ENCODE data around the gene GPANK1.

The GPANK1 gene

DNA sequence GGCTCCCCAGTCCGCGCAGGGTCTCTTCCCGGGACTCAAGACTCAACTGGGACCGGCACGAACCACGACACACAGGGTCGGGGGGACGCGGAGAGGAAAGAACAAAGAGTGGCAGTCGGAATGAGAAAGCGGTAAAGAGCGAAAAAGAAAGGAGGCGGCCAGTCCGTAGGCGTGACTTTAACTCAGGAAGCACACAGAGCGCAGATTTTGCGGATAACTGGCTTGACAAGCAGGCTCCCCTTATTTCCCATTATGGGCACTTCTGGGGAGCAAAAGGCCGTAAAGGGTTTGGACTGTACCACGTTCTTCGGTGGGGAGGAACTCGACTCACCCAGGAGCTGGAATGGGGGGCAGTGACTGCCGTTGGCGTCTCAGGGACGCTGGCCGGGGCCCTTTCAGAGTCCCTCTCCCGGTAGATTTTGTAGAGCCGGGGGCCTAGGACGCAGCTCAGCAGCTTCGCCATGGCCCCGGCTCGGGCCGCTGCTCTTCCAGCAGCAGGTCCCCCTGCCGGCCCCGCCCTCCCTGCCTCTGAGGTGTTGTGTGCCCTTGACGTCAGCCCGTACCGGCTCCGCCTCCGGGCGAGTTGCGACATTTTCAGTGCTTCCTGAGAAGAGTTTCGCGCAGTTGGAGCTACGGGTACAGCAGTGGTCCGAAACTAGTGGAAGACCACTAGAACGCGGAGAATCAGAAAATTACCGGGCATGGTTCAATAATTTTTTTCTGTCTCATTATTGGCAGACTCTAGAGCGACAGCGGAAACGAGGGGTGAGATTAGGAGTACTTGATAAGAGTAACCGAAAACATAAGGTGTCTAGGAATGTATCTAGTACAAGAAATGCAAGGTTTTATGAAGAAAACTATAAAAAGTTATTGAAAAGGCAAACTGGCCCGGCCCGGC, 38.3 kb upstream of the GPANK1 start, which contains the start of gene ABHD16A:
Gene ABHD16A (minus strand): TSS at position 506 of the 898 bp plus-strand sequence. CDS start 43 bp downstream, at position 463.
- H3K9ac ChIP-seq (ENCODE audit: low read length): peak within 1 kb of the TSS; percentile 82
- H3K36me3 ChIP-seq (ENCODE audit: control insufficient read depth, insufficient read depth, low read length): no peaks in the 10 kb centered on the region
- peak within 1 kb of the TSS; percentile 47 for H3K4me3 ChIP-seq (ENCODE audit: low read length)
- H3K27me3 ChIP-seq (ENCODE audit: control insufficient read depth, insufficient read depth, low read length): no peaks in the 10 kb centered on the region
- H3K4me1 ChIP-seq (ENCODE audit: control insufficient read depth, insufficient read depth, low read length): peaks cover 18% of the 10 kb centered on the region
- H3K9me3 ChIP-seq (ENCODE audit: control insufficient read depth, low read length): no peaks in the 10 kb centered on the region

DNA sequence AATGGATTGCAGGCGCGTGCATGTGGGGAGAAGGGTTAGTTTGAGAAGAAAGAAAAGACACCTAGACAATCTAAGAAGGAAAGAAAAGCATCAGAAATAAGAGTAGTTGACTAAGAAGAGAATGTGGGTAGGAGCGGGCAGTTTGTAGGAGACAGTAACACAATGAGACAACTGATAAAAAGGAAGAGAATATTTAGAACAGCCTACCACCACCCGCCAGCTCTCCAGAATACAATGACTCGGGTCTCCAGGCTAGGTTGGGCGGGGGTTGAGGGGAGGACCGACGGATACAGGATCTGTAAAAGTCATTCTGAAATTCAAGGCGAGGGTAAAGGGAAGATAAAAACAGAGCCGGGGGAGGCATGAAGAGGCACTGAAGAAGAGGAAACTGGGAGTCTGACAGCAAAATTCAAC, 37.6 kb upstream of the GPANK1 start:
- Histone ChIP-seq H3K36me3 (ENCODE audit: control insufficient read depth, insufficient read depth, low read length) (no peaks in the 10 kb centered on the region), H3K27me3 (ENCODE audit: control insufficient read depth, insufficient read depth, low read length) (no peaks in the 10 kb centered on the region), H3K9ac (ENCODE audit: low read length) (peak overlapping the region; percentile 82), H3K4me3 (ENCODE audit: low read length) (peak overlapping the region; percentile 47), H3K4me1 (ENCODE audit: control insufficient read depth, insufficient read depth, low read length) (peaks cover 18% of the 10 kb centered on the region), H3K9me3 (ENCODE audit: control insufficient read depth, low read length) (no peaks in the 10 kb centered on the region)

DNA sequence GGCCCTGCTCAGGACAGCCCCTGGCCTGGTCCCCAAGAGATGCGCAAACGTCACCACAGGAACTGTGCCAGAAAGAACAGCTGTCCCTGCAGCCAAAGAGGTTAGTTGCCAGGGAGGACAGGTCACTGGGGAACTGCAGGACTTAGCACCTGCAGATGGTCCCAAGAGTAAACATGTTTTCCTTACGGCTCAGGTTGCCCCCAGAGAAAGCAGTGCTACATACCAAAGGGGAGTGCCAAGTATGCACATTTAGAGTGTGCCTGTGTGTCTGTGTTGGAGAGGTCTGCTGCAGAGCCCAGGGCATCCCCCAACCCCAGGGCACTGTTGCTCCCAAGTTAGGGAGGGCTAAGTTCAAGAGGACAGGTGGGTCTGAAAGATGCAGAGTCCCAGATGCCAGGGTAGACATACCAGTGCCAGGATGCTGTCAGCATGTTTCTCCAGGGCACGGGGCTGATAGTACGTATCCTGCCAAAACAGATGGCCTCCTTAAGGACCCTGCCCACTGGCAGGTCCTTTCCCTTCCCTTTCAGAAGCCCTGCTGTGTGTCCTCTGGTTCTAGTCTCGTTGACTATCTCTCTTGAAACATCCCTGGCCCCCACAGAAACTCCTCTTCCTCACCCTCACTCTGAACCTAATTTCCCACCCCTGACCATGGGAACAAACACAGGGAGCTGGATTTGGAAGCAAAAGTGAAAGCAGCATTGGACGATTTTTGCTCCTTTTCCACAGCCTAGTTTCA, 37.0 kb upstream of the GPANK1 start:
- Histone ChIP-seq H3K9me3 (ENCODE audit: control insufficient read depth, low read length) (no peaks in the 10 kb centered on the region), H3K4me3 (ENCODE audit: low read length) (peak overlapping the region; percentile 47)

DNA sequence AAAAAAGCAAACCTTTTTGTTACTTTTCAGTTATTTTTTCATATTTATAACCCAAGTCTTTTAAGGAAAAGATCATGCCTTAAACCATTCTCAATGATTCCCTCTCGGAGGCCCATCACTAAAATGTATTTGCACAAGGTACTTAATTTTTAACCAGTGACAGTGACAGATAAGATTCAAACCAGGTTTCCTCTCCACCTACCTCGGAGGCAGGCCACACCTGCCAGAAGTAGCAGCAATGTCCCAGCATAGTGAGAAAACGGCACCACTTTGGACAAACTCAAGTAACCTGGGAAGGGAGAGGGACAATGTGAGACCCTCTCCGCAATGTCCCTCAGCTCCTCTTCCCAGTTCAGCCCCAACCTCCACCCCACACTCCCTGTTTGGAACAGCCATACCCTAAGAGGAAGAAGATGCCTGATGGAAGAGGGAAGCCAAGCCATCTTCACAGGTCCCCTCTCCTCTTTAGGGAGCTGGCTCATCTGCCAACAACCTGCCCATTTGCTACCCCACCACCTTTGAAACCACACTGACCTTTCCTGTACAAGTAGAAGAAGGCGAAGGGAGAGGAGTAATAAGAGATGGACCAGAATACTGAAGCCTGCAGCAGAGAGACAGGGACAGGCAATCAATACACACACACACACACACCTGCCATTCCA, 36.1 kb upstream of the GPANK1 start:
- no peak overlapping the region for H3K9ac ChIP-seq (ENCODE audit: low read length)
- H3K36me3 ChIP-seq (ENCODE audit: control insufficient read depth, insufficient read depth, low read length): no peaks in the 10 kb centered on the region
- H3K4me3 ChIP-seq (ENCODE audit: low read length): no peak overlapping the region
- H3K9me3 ChIP-seq (ENCODE audit: control insufficient read depth, low read length): no peaks in the 10 kb centered on the region
- peaks cover 18% of the 10 kb centered on the region for H3K4me1 ChIP-seq (ENCODE audit: control insufficient read depth, insufficient read depth, low read length)
- H3K27me3 ChIP-seq (ENCODE audit: control insufficient read depth, insufficient read depth, low read length): no peaks in the 10 kb centered on the region

More for the DNA sequence above, 37.0 kb upstream of the GPANK1 start:
- Histone ChIP-seq H3K4me1 (ENCODE audit: control insufficient read depth, insufficient read depth, low read length) (peaks cover 18% of the 10 kb centered on the region), H3K9ac (ENCODE audit: low read length) (peak overlapping the region; percentile 82), H3K27me3 (ENCODE audit: control insufficient read depth, insufficient read depth, low read length) (no peaks in the 10 kb centered on the region), H3K36me3 (ENCODE audit: control insufficient read depth, insufficient read depth, low read length) (no peaks in the 10 kb centered on the region)

DNA sequence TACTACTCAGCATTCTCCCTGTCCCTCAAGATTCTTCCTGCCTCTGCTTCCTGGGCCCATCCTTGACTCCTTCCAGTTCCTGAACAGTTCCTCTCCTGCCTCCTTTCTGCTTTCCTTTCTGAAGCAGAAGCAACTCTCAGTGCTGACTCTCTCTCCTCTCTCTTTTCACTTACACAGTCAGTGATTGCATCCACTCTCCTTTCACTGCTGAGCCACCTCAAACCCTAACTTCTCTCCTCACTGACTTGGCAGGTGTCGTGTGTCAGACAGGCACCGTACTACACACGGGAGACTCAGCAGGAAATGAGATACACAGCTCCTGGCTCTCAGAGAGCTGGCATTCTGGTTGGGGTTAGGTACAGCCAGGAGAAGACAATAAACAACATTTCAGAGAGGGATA, 32.8 kb upstream of the GPANK1 start:
- peaks cover 11% of the 10 kb centered on the region for H3K4me1 ChIP-seq (ENCODE audit: control insufficient read depth, insufficient read depth, low read length)
- H3K9me3 ChIP-seq (ENCODE audit: control insufficient read depth, low read length): no peaks in the 10 kb centered on the region
- H3K9ac ChIP-seq (ENCODE audit: low read length): no peak overlapping the region
- no peak overlapping the region for H3K4me3 ChIP-seq (ENCODE audit: low read length)
- H3K36me3 ChIP-seq (ENCODE audit: control insufficient read depth, insufficient read depth, low read length): no peaks in the 10 kb centered on the region
- H3K27me3 ChIP-seq (ENCODE audit: control insufficient read depth, insufficient read depth, low read length): no peaks in the 10 kb centered on the region

DNA sequence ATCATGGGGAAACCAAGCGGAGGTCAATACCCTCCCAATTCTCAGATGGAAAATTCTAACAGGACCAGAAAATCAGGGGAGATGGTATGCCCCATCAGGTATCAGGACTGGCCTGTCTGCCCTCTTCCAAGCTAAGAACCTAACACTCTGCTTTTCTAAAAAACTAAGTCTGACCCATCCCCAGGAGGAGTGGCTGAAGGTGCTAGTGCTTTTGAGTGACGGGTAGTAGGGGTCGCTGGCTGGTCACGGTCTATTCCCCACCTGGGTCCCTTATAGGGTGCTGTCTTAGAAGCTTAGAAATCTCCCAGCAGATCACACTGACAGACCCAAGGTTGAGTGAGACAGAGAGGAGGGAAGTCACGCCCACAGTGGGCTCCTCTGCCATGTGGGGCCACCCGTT, 28.7 kb upstream of the GPANK1 start:
- peaks cover 16% of the 10 kb centered on the region for H3K36me3 ChIP-seq (ENCODE audit: control insufficient read depth, insufficient read depth, low read length)
- H3K4me3 ChIP-seq (ENCODE audit: low read length): no peak overlapping the region
- H3K9ac ChIP-seq (ENCODE audit: low read length): no peak overlapping the region
- peaks cover 21% of the 10 kb centered on the region for H3K4me1 ChIP-seq (ENCODE audit: control insufficient read depth, insufficient read depth, low read length)
- no peaks in the 10 kb centered on the region for H3K9me3 ChIP-seq (ENCODE audit: control insufficient read depth, low read length)
- no peaks in the 10 kb centered on the region for H3K27me3 ChIP-seq (ENCODE audit: control insufficient read depth, insufficient read depth, low read length)

DNA sequence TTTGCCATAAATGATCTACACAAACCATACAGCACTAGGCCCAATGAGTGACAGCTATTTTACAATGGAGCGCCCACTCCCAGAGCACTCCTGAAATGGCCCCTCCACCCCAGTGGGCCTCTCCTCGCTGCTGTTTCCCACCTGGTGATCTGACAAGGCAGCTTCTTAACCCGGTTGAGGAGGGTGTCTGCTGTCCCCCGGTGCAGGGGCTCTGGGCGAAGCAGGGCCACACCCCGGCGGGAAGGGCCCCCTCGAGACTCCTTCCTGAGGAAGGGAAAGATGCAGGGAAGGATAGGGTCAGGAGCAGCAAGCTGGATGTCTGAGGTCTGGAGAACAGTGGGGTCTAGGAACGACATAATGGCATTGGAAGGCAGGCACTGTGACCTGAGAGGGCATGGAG, 28.1 kb upstream of the GPANK1 start:
- H3K27me3 ChIP-seq (ENCODE audit: control insufficient read depth, insufficient read depth, low read length): no peaks in the 10 kb centered on the region
- peaks cover 23% of the 10 kb centered on the region for H3K36me3 ChIP-seq (ENCODE audit: control insufficient read depth, insufficient read depth, low read length)
- H3K4me3 ChIP-seq (ENCODE audit: low read length): no peak overlapping the region
- H3K9ac ChIP-seq (ENCODE audit: low read length): no peak overlapping the region
- peaks cover 21% of the 10 kb centered on the region for H3K4me1 ChIP-seq (ENCODE audit: control insufficient read depth, insufficient read depth, low read length)
- no peaks in the 10 kb centered on the region for H3K9me3 ChIP-seq (ENCODE audit: control insufficient read depth, low read length)

DNA sequence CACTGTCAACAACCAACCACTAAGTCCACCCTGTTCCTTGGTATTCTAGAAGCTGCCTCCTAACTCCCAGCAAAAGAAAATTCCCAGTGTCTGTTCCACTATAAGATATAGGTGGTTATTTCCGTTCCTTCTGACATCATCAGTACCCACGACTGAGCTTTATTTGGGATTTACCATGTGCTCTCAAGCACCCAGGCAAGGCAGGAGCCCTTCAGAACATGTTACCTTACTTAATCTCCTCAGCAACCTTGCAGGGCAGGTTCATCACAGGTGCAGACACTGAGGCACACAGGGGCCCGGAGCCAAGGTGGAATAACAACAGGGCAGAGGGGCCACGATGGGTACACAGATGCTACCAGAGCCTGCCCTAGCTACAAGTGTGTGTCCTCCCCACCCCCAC, 27.6 kb upstream of the GPANK1 start:
- H3K27me3 ChIP-seq (ENCODE audit: control insufficient read depth, insufficient read depth, low read length): no peaks in the 10 kb centered on the region
- peaks cover 21% of the 10 kb centered on the region for H3K4me1 ChIP-seq (ENCODE audit: control insufficient read depth, insufficient read depth, low read length)
- H3K9me3 ChIP-seq (ENCODE audit: control insufficient read depth, low read length): no peaks in the 10 kb centered on the region
- H3K9ac ChIP-seq (ENCODE audit: low read length): no peak overlapping the region
- H3K36me3 ChIP-seq (ENCODE audit: control insufficient read depth, insufficient read depth, low read length): peaks cover 24% of the 10 kb centered on the region
- H3K4me3 ChIP-seq (ENCODE audit: low read length): no peak overlapping the region

DNA sequence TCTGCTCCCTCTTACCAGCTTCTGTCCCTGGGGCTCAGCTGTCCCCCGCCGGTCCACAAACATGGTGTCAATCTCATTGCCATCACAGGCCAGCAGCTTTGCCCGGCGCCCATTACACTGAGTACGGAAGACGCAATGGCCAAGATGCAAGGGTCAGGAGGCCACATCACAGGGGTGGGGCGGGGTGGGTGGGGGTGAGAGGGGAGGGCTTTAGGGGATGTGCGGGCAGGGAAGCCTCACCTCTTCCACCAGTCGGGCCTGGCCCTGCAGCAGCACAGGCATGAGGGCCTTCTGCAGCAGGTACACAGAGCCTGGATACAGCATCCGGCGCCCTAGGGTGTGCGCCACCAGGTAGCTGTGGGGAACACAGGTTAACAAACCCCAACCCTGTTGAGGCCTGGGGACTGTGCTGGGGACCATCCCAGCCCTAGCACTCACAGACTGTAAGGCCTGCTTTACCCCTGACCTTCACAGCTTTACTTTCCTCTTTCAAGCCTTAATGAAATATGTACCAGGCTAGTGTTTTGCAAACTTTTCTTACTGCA, 26.8 kb upstream of the GPANK1 start:
- peaks cover 21% of the 10 kb centered on the region for H3K4me1 ChIP-seq (ENCODE audit: control insufficient read depth, insufficient read depth, low read length)
- H3K4me3 ChIP-seq (ENCODE audit: low read length): no peak overlapping the region
- no peaks in the 10 kb centered on the region for H3K9me3 ChIP-seq (ENCODE audit: control insufficient read depth, low read length)
- H3K9ac ChIP-seq (ENCODE audit: low read length): no peak overlapping the region
- H3K36me3 ChIP-seq (ENCODE audit: control insufficient read depth, insufficient read depth, low read length): peaks cover 24% of the 10 kb centered on the region
- no peaks in the 10 kb centered on the region for H3K27me3 ChIP-seq (ENCODE audit: control insufficient read depth, insufficient read depth, low read length)

DNA sequence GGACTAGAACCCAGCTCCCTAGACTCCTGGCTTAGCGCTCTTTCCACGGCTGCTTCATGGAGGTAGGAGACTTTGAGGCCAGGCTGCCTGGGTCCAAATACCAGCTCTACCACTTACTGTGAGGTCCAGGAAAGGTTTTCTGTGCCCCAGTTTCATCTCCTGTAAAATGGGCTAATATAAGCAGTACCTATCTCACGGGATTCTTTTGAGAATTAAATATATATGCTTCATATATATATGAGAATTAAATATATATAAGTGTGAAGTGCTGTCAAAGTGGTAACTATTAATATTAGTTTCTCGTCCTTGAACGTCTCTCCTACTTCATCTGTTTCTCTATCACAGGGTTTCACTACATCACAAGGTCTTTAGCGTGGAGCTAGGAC, 26.3 kb upstream of the GPANK1 start:
- H3K9ac ChIP-seq (ENCODE audit: low read length): no peak overlapping the region
- H3K4me1 ChIP-seq (ENCODE audit: control insufficient read depth, insufficient read depth, low read length): peaks cover 21% of the 10 kb centered on the region
- no peaks in the 10 kb centered on the region for H3K27me3 ChIP-seq (ENCODE audit: control insufficient read depth, insufficient read depth, low read length)
- peaks cover 28% of the 10 kb centered on the region for H3K36me3 ChIP-seq (ENCODE audit: control insufficient read depth, insufficient read depth, low read length)
- H3K4me3 ChIP-seq (ENCODE audit: low read length): no peak overlapping the region
- H3K9me3 ChIP-seq (ENCODE audit: control insufficient read depth, low read length): no peaks in the 10 kb centered on the region

DNA sequence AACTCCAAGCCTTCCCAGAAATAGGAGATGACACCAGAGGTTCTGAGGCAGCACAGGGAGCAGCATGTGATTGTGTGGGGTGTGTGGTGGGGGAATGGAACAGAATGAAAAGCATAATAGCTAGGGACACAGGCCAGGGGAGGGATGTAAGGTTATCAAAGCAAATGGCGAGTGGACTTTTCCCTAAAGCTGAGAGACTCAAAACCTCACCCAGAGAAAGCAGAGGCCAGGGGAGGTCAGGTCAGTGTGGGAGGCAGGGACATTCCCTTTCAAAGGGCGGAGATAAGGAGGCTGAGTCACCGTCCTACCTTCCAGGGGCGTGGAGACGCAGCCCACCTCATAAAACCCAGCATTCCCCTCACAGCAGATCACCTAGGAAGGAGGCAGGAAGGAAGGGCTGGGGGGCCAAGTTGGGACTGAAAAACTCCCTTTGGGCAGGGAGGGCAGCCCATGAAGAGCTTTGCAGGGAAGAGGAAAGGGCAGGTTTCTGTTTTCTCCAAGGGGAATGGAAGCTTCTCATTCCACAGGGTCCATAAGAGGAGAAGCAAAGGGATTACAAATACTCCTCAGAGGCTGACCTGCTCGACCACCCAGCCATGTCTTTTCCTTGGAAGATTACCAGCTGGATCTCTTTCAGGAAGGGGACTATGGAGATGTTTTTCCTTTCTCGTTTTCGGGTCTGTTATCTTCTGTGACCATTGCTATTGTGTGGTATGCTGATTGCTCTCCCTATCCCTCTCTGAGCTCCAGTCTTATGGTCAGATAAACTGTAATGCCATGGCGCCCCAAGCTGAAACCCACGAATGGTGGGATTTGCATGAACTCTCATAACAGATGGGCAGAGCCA, 25.7 kb upstream of the GPANK1 start:
- Histone ChIP-seq H3K36me3 (ENCODE audit: control insufficient read depth, insufficient read depth, low read length) (peaks cover 30% of the 10 kb centered on the region), H3K4me3 (ENCODE audit: low read length) (no peak overlapping the region), H3K27me3 (ENCODE audit: control insufficient read depth, insufficient read depth, low read length) (no peaks in the 10 kb centered on the region), H3K9ac (ENCODE audit: low read length) (peak overlapping the region; percentile 11), H3K4me1 (ENCODE audit: control insufficient read depth, insufficient read depth, low read length) (peaks cover 21% of the 10 kb centered on the region), H3K9me3 (ENCODE audit: control insufficient read depth, low read length) (no peaks in the 10 kb centered on the region)
